GM18511 (cell line): ENCODE data around the gene CLEC10A.

Experiments used
- ATAC-seq: cut with Tn5 transposase; IDR thresholded peaks from one replicate; pipeline ENCODE4 v1.9.1; 2021; ENCODE audit warnings: mild to moderate bottlenecking, moderate library complexity; ENCODE audit not compliant: unreplicated experiment

The CLEC10A gene

GRCh38 chr17:7042501-7043181, 37.4 kb downstream of the CLEC10A start:
- ATAC-seq, result no peak

- ATAC-seq, result no peak
Observed at GRCh38 chr17:7041607-7042500, 38.2 kb downstream of the CLEC10A start.

GRCh38 chr17:7039832-7040231, 40.2 kb downstream of the CLEC10A start:
- no peak for ATAC-seq

- no peak for ATAC-seq
Observed at GRCh38 chr17:7038025-7038862, 41.8 kb downstream of the CLEC10A start.

- peak; percentile 89 for ATAC-seq
Observed at GRCh38 chr17:7035591-7036368, 44.3 kb downstream of the CLEC10A start, which contains the start of gene SLC16A13. SLC16A13 (plus strand) TSS chr17:7036015; CDS start chr17:7036383, 368 bp downstream.

GRCh38 chr17:7034955-7035590, 45.0 kb downstream of the CLEC10A start:
- peak; percentile 25 for ATAC-seq

GRCh38 chr17:7029659-7030058, 50.4 kb downstream of the CLEC10A start:
- ATAC-seq, result no peak

- no peak for ATAC-seq
Observed at GRCh38 chr17:7029096-7029495, 51.0 kb downstream of the CLEC10A start.

- no peak for ATAC-seq
Observed at GRCh38 chr17:7027335-7027734, 52.7 kb downstream of the CLEC10A start.

- no peak for ATAC-seq
Observed at GRCh38 chr17:7026471-7027115, 53.5 kb downstream of the CLEC10A start.

GRCh38 chr17:7025245-7025644, 54.8 kb downstream of the CLEC10A start:
- no peak for ATAC-seq
